ENCODE results near the gene ORC3.
A peak's percentile ranks its signal among the peaks of the same experiment; 100 is the strongest.
"Not testable (repeated sequence)": the region's sequence is repeated elsewhere in the genome, so short reads cannot be mapped to it uniquely, and the experiment has no call there.

ORC3 gene

GRCh38 chr6:87590417-87590880 is 514 bp downstream of the ORC3 start:
- no peak for TF ChIP-seq CTCF (IDR thresholded peaks at IDR 0.05; ENCODE audit: low read length, missing control alignments)
- DNase-seq (ENCODE audit: low read depth), result no peak

GRCh38 chr6:87590990-87591389 is 1.1 kb downstream of the ORC3 start:
- DNase-seq (ENCODE audit: low read depth), result no peak
- H3K4me3 ChIP-seq (replicated peaks; ENCODE audit: low read depth, low read length), result peak overlapping the region; percentile 85
- TF ChIP-seq CTCF (IDR thresholded peaks at IDR 0.05; ENCODE audit: low read length, missing control alignments), result no peak

More at GRCh38 chr6:87590417-87590880, 514 bp downstream of the ORC3 start:
- peak overlapping the region; percentile 85 for H3K4me3 ChIP-seq (replicated peaks; ENCODE audit: low read depth, low read length)

GRCh38 chr6:87600576-87600975 is 10.6 kb downstream of the ORC3 start:
- DNase-seq (ENCODE audit: low read depth), result no peak
- TF ChIP-seq CTCF (IDR thresholded peaks at IDR 0.05; ENCODE audit: low read length, missing control alignments), result no peak
- no peak overlapping the region for H3K4me3 ChIP-seq (replicated peaks; ENCODE audit: low read depth, low read length)

- TF ChIP-seq CTCF (IDR thresholded peaks at IDR 0.05; ENCODE audit: low read length, missing control alignments), result no peak
- no peak for DNase-seq (ENCODE audit: low read depth)
- H3K4me3 ChIP-seq (replicated peaks; ENCODE audit: low read depth, low read length), result no peak overlapping the region
Measured at GRCh38 chr6:87606199-87606598, 16.3 kb downstream of the ORC3 start.

- no peak for TF ChIP-seq CTCF (IDR thresholded peaks at IDR 0.05; ENCODE audit: low read length, missing control alignments)
- no peak overlapping the region for H3K4me3 ChIP-seq (replicated peaks; ENCODE audit: low read depth, low read length)
- DNase-seq (ENCODE audit: low read depth), result no peak
Measured at GRCh38 chr6:87608802-87609201, 18.9 kb downstream of the ORC3 start.

GRCh38 chr6:87613018-87613417 is 23.1 kb downstream of the ORC3 start:
- DNase-seq (ENCODE audit: low read depth); H3K4me3 ChIP-seq (replicated peaks; ENCODE audit: low read depth, low read length): not testable (repeated sequence)

GRCh38 chr6:87617405-87617804 is 27.5 kb downstream of the ORC3 start:
- no peak for DNase-seq (ENCODE audit: low read depth)
- H3K4me3 ChIP-seq (replicated peaks; ENCODE audit: low read depth, low read length), result no peak overlapping the region
- TF ChIP-seq CTCF (IDR thresholded peaks at IDR 0.05; ENCODE audit: low read length, missing control alignments), result no peak
